Loucy (cell line): ENCODE data around the gene LRBA.

Source experiments
- CTCF ChIP-seq: fragments of 200-600 bp; sonication (generic); conservative IDR thresholded peaks from 2 replicates; pipeline ENCODE4 v1.5.1; 2014; ENCODE audit warnings: mild to moderate bottlenecking, antibody characterized with exemption, low read length
- EZH2phosphoT487 ChIP-seq: fragments of 200-600 bp; IDR thresholded peaks from 2 replicates; pipeline ENCODE4 v1.6.1; 2018; ENCODE audit warnings: antibody characterized with exemption, mild to moderate bottlenecking, moderate library complexity, borderline replicate concordance

DNA sequence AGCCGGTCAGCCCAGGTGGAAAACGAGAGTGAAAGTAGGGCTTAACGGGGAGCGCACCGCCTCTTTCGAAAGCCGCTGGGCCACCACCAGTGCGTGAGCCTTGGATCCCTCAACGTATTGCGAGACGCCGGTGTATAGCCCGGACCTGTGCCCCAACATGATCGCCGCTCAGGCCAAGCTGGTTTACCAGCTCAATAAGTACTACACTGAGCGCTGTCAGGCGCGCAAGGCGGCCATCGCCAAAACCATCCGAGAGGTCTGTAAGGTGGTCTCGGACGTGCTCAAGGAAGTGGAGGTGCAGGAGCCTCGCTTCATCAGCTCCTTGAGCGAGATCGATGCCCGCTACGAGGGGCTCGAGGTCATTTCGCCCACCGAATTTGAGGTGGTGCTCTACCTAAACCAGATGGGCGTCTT is 432.2 kb downstream of the LRBA start:
- no peak for TF ChIP-seq CTCF
- no peak for TF ChIP-seq EZH2phosphoT487
